Measurements from ENCODE around the gene COPS6. TPM values are rescaled to one million over a fixed set of nuclear protein-coding genes. Genes with fewer than 3 reads are reported as not detected.

The COPS6 gene
- total RNA-seq, 1 experiment from 2014 or later = 110 TPM

GRCh38 chr7:100085515-100085914 lies 3.3 kb upstream of the COPS6 start:
- Mint-ChIP-seq H3K4me3 (ENCODE audit: low read depth, unreplicated experiment) (no peak overlapping the region), H3K36me3 (ENCODE audit: insufficient read depth, unreplicated experiment) (peaks cover 41% of the 10 kb centered on the region), H3K27me3 (ENCODE audit: unreplicated experiment) (no peaks in the 10 kb centered on the region), H3K27ac (ENCODE audit: unreplicated experiment) (no peak overlapping the region), H3K4me1 (ENCODE audit: low read depth, unreplicated experiment) (peaks cover 22% of the 10 kb centered on the region), H3K9me3 (ENCODE audit: low read depth, unreplicated experiment) (no peaks in the 10 kb centered on the region)
- BruUV-seq (replicated peaks) = no TSS peak
- TF ChIP-seq CTCF (IDR thresholded peaks at IDR 0.05; ENCODE audit: unreplicated experiment) = no peak
- CTCF ChIA-PET = no interaction called here
- DNase-seq = no peak
- intact Hi-C loops (cut with micrococcal nuclease; ENCODE audit: unreplicated experiment) = no loop called here

GRCh38 chr7:100087055-100087750 lies 1.6 kb upstream of the COPS6 start:
- Mint-ChIP-seq H3K4me1 (ENCODE audit: low read depth, unreplicated experiment) (peaks cover 22% of the 10 kb centered on the region), H3K9me3 (ENCODE audit: low read depth, unreplicated experiment) (no peaks in the 10 kb centered on the region), H3K27me3 (ENCODE audit: unreplicated experiment) (no peaks in the 10 kb centered on the region), H3K27ac (ENCODE audit: unreplicated experiment) (no peak overlapping the region), H3K4me3 (ENCODE audit: low read depth, unreplicated experiment) (no peak overlapping the region), H3K36me3 (ENCODE audit: insufficient read depth, unreplicated experiment) (peaks cover 43% of the 10 kb centered on the region)
- no peak for TF ChIP-seq CTCF (IDR thresholded peaks at IDR 0.05; ENCODE audit: unreplicated experiment)
- no TSS peak for BruUV-seq (replicated peaks)
- intact Hi-C loops (cut with micrococcal nuclease; ENCODE audit: unreplicated experiment) = no loop called here
- no peak for DNase-seq
- CTCF ChIA-PET = no interaction called here

- no peaks in the 10 kb centered on the region for H3K27me3 Mint-ChIP-seq (ENCODE audit: unreplicated experiment)
- TF ChIP-seq CTCF (IDR thresholded peaks at IDR 0.05; ENCODE audit: unreplicated experiment) = no peak
- peaks cover 47% of the 10 kb centered on the region for H3K36me3 Mint-ChIP-seq (ENCODE audit: insufficient read depth, unreplicated experiment)
- no peaks in the 10 kb centered on the region for H3K9me3 Mint-ChIP-seq (ENCODE audit: low read depth, unreplicated experiment)
- peaks cover 13% of the 10 kb centered on the region for H3K4me1 Mint-ChIP-seq (ENCODE audit: low read depth, unreplicated experiment)
- no peak overlapping the region for H3K27ac Mint-ChIP-seq (ENCODE audit: unreplicated experiment)
- BruUV-seq (replicated peaks) = no TSS peak
- DNase-seq = no peak
- peak overlapping the region; percentile 79 for H3K4me3 Mint-ChIP-seq (ENCODE audit: low read depth, unreplicated experiment)
- intact Hi-C loops (cut with micrococcal nuclease; ENCODE audit: unreplicated experiment) = no loop called here
- CTCF ChIA-PET = interaction anchor here (0.7 kb wide), 1 partner anchor 8 kb away, joined by 3 read pairs; no protein-coding TSS in a partner anchor
These were observed 611 bp upstream of the COPS6 start for GRCh38 chr7:100088095-100088620.

GRCh38 chr7:100089458-100090196 lies 858 bp downstream of the COPS6 start:
- no TSS peak for BruUV-seq (replicated peaks)
- H3K27me3 Mint-ChIP-seq (ENCODE audit: unreplicated experiment) = no peaks in the 10 kb centered on the region
- no peaks in the 10 kb centered on the region for H3K9me3 Mint-ChIP-seq (ENCODE audit: low read depth, unreplicated experiment)
- no peak for DNase-seq
- TF ChIP-seq CTCF (IDR thresholded peaks at IDR 0.05; ENCODE audit: unreplicated experiment) = no peak
- CTCF ChIA-PET = no interaction called here
- intact Hi-C loops (cut with micrococcal nuclease; ENCODE audit: unreplicated experiment) = no loop called here
- peaks cover 56% of the 10 kb centered on the region for H3K36me3 Mint-ChIP-seq (ENCODE audit: insufficient read depth, unreplicated experiment)
- H3K4me3 Mint-ChIP-seq (ENCODE audit: low read depth, unreplicated experiment) = peak overlapping the region; percentile 79
- peaks cover 11% of the 10 kb centered on the region for H3K4me1 Mint-ChIP-seq (ENCODE audit: low read depth, unreplicated experiment)
- peak overlapping the region; percentile 9 for H3K27ac Mint-ChIP-seq (ENCODE audit: unreplicated experiment)
